SK-N-SH (cell line): ENCODE measurements around the gene LRMDA. TPM values are rescaled to one million over a fixed set of nuclear protein-coding genes. Genes with fewer than 3 reads are reported as not detected.

Experiments used
- CTCF ChIA-PET: fragments of 300-600, 350-600 bp; formaldehyde crosslinking; extraction: SDS; loops from one replicate; lab custom pipeline; 2021; lab: Yijun Ruan, JAX
- POLR2A ChIA-PET: fragments of 350-600 bp; sonication (Branson Sonifier 250); formaldehyde crosslinking; extraction: SDS; loops from one replicate; lab custom pipeline; 2020; ENCODE audit warnings: antibody characterized with exemption, inconsistent platforms; lab: Yijun Ruan, JAX
- DNase-seq: peaks from one replicate; pipeline ENCODE4 v3.0.0; 2012
- H2AFZ ChIP-seq: fragments of 200-600 bp; sonication (generic); 2 replicates; pipeline ENCODE4 v1.8.1; 2016; ENCODE audit warnings: antibody characterized with exemption, mild to moderate bottlenecking, low read depth
- H3F3A ChIP-seq: fragments of 200-600 bp; sonication (generic); replicated peaks from 2 replicates; pipeline ENCODE3; 2016; ENCODE audit warnings: antibody characterized with exemption, mild to moderate bottlenecking; ENCODE audit not compliant: insufficient read depth
- H3K27ac ChIP-seq, 2 experiments: fragments of 200-500 bp in 1 of 2; fragments of 200-600 bp in 1 of 2; sonication (Bioruptor generic) in 1 of 2; sonication (generic), shearing (Covaris generic) in 1 of 2; 2 replicates each; pipeline versions ENCODE4 v1.5.1 to v1.6.1; 2014 to 2016; ENCODE audit warnings: low read depth in 2 of 2, inconsistent platforms in 1 of 2, low read length in 1 of 2, mild to moderate bottlenecking in 1 of 2, mixed read lengths in 1 of 2
- H3K27me3 ChIP-seq: fragments of 200-600 bp; sonication (generic), shearing (Covaris generic); 2 replicates; pipeline ENCODE4 v1.6.1; 2016; ENCODE audit warnings: mixed run types; ENCODE audit not compliant: insufficient read depth
- H3K36me3 ChIP-seq, 2 experiments: fragments of 200-500 bp in 1 of 2; fragments of 200-600 bp in 1 of 2; sonication (Bioruptor generic) in 1 of 2; sonication (generic) in 1 of 2; replicated peaks in 1 of 2; 2 replicates each; pipeline versions ENCODE3 to v1.5.1; 2014 to 2016; ENCODE audit warnings: low read length in 1 of 2, mild to moderate bottlenecking in 1 of 2; ENCODE audit not compliant: insufficient read depth in 2 of 2, control insufficient read depth in 1 of 2
- H3K4me1 ChIP-seq, 2 experiments: fragments of 200-500 bp in 1 of 2; fragments of 200-600 bp in 1 of 2; sonication (Bioruptor generic) in 1 of 2; sonication (generic), shearing (Covaris generic) in 1 of 2; 2 replicates each; pipeline versions ENCODE4 v1.5.1 to v1.6.1; 2014 to 2016; ENCODE audit warnings: low read depth in 1 of 2, low read length in 1 of 2, mixed run types in 1 of 2; ENCODE audit not compliant: insufficient read depth in 2 of 2, control insufficient read depth in 1 of 2
- H3K4me2 ChIP-seq: fragments of 200-600 bp; sonication (generic), shearing (Covaris generic); 2 replicates; pipeline ENCODE4 v1.6.1; 2017; ENCODE audit warnings: mixed run types
- H3K4me3 ChIP-seq, 2 experiments: fragments of 200-500 bp in 1 of 2; fragments of 200-600 bp in 1 of 2; sonication (Bioruptor generic) in 1 of 2; sonication (generic), shearing (Covaris generic) in 1 of 2; 2 replicates each; pipeline versions ENCODE4 v1.5.1 to v1.8.1; 2014 to 2016; ENCODE audit warnings: low read depth in 2 of 2, inconsistent platforms in 1 of 2, low read length in 1 of 2, mild to moderate bottlenecking in 1 of 2, mixed read lengths in 1 of 2, moderate library complexity in 1 of 2
- H3K79me2 ChIP-seq: fragments of 200-600 bp; sonication (generic); 2 replicates; pipeline ENCODE4 v1.8.1; 2017; ENCODE audit warnings: mild to moderate bottlenecking; ENCODE audit not compliant: insufficient read depth
- H3K9ac ChIP-seq: fragments of 200-600 bp; sonication (generic); 2 replicates; pipeline ENCODE4 v1.6.1; 2017; ENCODE audit warnings: mixed run types
- H3K9me2 ChIP-seq: fragments of 200-600 bp; sonication (generic); 2 replicates; pipeline ENCODE4 v1.6.1; 2017; ENCODE audit warnings: mixed run types
- H3K9me3 ChIP-seq: fragments of 200-600 bp; sonication (generic); 2 replicates; pipeline ENCODE4 v1.6.1; 2017; ENCODE audit warnings: mixed run types, mild to moderate bottlenecking, moderate library complexity
- H4K20me1 ChIP-seq: fragments of 200-600 bp; sonication (generic); 2 replicates; pipeline ENCODE4 v1.6.1; 2017; ENCODE audit warnings: mild to moderate bottlenecking, mixed run types; ENCODE audit not compliant: insufficient read depth
- CHD2 ChIP-seq: fragments of 150-350 bp; IDR thresholded peaks from 2 replicates; pipeline ENCODE4 v1.6.1; 2018; ENCODE audit warnings: low read length; ENCODE audit not compliant: partially characterized antibody
- ELF1 ChIP-seq: IDR thresholded peaks from 2 replicates; pipeline ENCODE4 v1.4.0; 2012
- EP300 ChIP-seq, 2 experiments: IDR thresholded peaks; 2 replicates each; pipeline versions ENCODE4 v1.4.0 to v1.6.1; 2012; ENCODE audit warnings: borderline replicate concordance in 1 of 2, low read depth in 1 of 2, low read length in 1 of 2
- FOSL2 ChIP-seq: IDR thresholded peaks from 2 replicates; pipeline ENCODE4 v1.4.0; 2012; ENCODE audit warnings: low read depth, mild to moderate bottlenecking, moderate library complexity, borderline replicate concordance
- FOXM1 ChIP-seq: IDR thresholded peaks from 2 replicates; pipeline ENCODE4 v1.4.0; 2012; ENCODE audit warnings: low read depth, mild to moderate bottlenecking
- GABPA ChIP-seq: IDR thresholded peaks from 2 replicates; pipeline ENCODE4 v1.4.0; 2012; ENCODE audit warnings: low read depth, mild to moderate bottlenecking
- JUND ChIP-seq: IDR thresholded peaks from 2 replicates; pipeline ENCODE4 v1.4.0; 2012
- MAX ChIP-seq: IDR thresholded peaks from 2 replicates; pipeline ENCODE4 v1.4.0; 2012; ENCODE audit warnings: low read depth
- MXI1 ChIP-seq: IDR thresholded peaks from 2 replicates; pipeline ENCODE4 v1.6.1; 2012; ENCODE audit warnings: mild to moderate bottlenecking, low read depth, low read length, improper control_type of control experiment
- NFIC ChIP-seq: IDR thresholded peaks from 2 replicates; pipeline ENCODE4 v1.4.0; 2012; ENCODE audit warnings: borderline replicate concordance
- RAD21 ChIP-seq: IDR thresholded peaks from 2 replicates; pipeline ENCODE4 v1.6.1; 2012; ENCODE audit warnings: mild to moderate bottlenecking, low read length
- RCOR1 ChIP-seq: fragments of 150-350 bp; IDR thresholded peaks from 2 replicates; pipeline ENCODE4 v1.6.1; 2017; ENCODE audit warnings: antibody characterized with exemption, low read length
- RFX5 ChIP-seq: IDR thresholded peaks from 2 replicates; pipeline ENCODE4 v1.6.1; 2012; ENCODE audit warnings: mild to moderate bottlenecking, improper control_type of control experiment, low read length
- SIN3A ChIP-seq: IDR thresholded peaks from 2 replicates; pipeline ENCODE4 v1.6.1; 2012; ENCODE audit warnings: low read depth, mild to moderate bottlenecking, low read length, moderate library complexity, borderline replicate concordance
- TAF1 ChIP-seq: IDR thresholded peaks from 2 replicates; pipeline ENCODE4 v1.6.1; 2012; ENCODE audit warnings: low read depth, mild to moderate bottlenecking, low read length, moderate library complexity, borderline replicate concordance
- TCF12 ChIP-seq: IDR thresholded peaks from 2 replicates; pipeline ENCODE4 v1.4.0; 2012
- TEAD4 ChIP-seq: IDR thresholded peaks from 2 replicates; pipeline ENCODE4 v1.4.0; 2012; ENCODE audit warnings: mild to moderate bottlenecking, borderline replicate concordance; ENCODE audit not compliant: insufficient read depth
- WGBS: methylation state at CpG from one replicate; pipeline ENCODE4 v1.1.6; 2017; ENCODE audit warnings: low lambda C conversion rate; 5-methylcytosine and 5-hydroxymethylcytosine counted together
- polyA plus RNA-seq, 3 experiments: library from polyadenylated mRNA; depleted of rRNA; stranded (reverse); fragments of >200 nt; gene quantifications; 2 replicates each; pipeline ENCODE4 v1.2.3, GENCODE V29; 2012
- TF ChIP-seq, protein P1 (sequence below): IDR thresholded peaks from 2 replicates; pipeline ENCODE4; 2012

The LRMDA gene
- polyA plus RNA-seq, 1 of the 3 experiments (the other 2 are of a cell fraction): 0.95 TPM

DNA sequence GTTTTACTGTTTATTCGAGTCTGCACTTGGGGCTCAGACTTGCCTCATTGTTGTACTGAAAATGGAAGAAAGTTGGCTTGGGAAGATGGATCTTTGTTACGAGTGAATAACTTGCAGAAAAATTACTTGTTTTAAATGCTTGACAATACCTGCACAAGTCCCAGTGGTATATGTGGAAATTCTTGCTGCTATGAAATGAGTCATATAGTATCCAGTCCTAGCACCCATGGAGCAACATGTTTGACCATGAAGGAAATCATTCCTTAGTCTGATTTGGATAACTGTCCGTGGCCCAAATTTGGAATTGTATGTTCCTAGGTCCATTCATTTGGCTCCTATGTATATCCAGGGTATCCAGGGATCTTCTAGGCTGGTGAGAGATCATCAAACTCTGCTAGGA, 1109.4 kb downstream of the LRMDA start:
- Histone ChIP-seq H3F3A (no peaks in the 10 kb centered on the region), H3K4me2 (no peak overlapping the region), H3K9me2 (no peaks in the 10 kb centered on the region), H3K4me1 (peaks cover 10 to 16% of the 10 kb centered on the region in 2 experiments; a peak in 3 of 4 replicates), H3K36me3 (no peaks in the 10 kb centered on the region), H3K9ac (no peak overlapping the region), H3K4me3 (no peak overlapping the region), H3K27me3 (no peaks in the 10 kb centered on the region), H3K9me3 (no peaks in the 10 kb centered on the region), H4K20me1 (no peaks in the 10 kb centered on the region), H3K27ac (no peak overlapping the region), H2AFZ (no peak overlapping the region), H3K79me2 (no peaks in the 10 kb centered on the region)
- TF ChIP-seq SIN3A (no peak), CHD2 (no peak), NFIC (no peak), ELF1 (no peak)
- CTCF ChIA-PET: no interaction called here
- WGBS: 82% methylated on average over 3 of the region's 3 CpGs
- POLR2A ChIA-PET: no interaction called here
- no peak for DNase-seq

DNA sequence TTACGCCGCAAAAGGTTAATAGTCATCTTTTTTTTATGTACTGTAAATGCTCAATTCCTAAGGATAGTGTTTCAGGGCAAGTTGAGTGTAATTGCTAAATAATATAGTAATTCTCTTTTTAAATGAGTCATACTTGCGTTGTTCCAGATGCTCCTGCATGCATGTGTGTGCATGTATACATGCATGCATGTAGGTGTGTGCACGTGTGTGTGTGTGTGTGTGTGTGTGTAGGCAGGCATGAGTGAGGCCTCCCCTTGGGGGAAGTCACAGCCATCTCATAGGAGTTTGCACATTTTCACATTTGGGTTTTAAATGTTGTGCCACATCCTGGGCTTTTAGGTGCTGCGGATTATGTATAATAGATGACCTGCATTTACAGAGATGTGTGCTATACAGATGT, 1110.4 kb downstream of the LRMDA start:
- Histone ChIP-seq H3K27me3 (no peaks in the 10 kb centered on the region), H3K79me2 (no peaks in the 10 kb centered on the region), H4K20me1 (no peaks in the 10 kb centered on the region), H3K4me3 (no peak overlapping the region), H3F3A (no peaks in the 10 kb centered on the region), H3K27ac (no peak overlapping the region), H2AFZ (no peak overlapping the region), H3K9ac (no peak overlapping the region), H3K4me2 (no peak overlapping the region), H3K9me2 (no peaks in the 10 kb centered on the region), H3K9me3 (no peaks in the 10 kb centered on the region), H3K4me1 (peaks cover 10 to 16% of the 10 kb centered on the region in 2 experiments; a peak in 3 of 4 replicates), H3K36me3 (no peaks in the 10 kb centered on the region)
- TF ChIP-seq TEAD4: no peak
- TF ChIP-seq FOXM1: no peak
- no peak for TF ChIP-seq FOSL2
- no peak for TF ChIP-seq TCF12
- no peak for TF ChIP-seq TAF1
- TF ChIP-seq EP300 (IDR thresholded peaks at IDR 0.05; ENCODE audit: borderline replicate concordance in 1 of 2, low read depth in 1 of 2, low read length in 1 of 2): no peak
- TF ChIP-seq JUND: no peak
- TF ChIP-seq RAD21: no peak
- no peak for TF ChIP-seq RFX5
- TF ChIP-seq RCOR1: no peak
- TF ChIP-seq NFIC: no peak
- no peak for TF ChIP-seq MAX
- TF ChIP-seq, protein P1, sequence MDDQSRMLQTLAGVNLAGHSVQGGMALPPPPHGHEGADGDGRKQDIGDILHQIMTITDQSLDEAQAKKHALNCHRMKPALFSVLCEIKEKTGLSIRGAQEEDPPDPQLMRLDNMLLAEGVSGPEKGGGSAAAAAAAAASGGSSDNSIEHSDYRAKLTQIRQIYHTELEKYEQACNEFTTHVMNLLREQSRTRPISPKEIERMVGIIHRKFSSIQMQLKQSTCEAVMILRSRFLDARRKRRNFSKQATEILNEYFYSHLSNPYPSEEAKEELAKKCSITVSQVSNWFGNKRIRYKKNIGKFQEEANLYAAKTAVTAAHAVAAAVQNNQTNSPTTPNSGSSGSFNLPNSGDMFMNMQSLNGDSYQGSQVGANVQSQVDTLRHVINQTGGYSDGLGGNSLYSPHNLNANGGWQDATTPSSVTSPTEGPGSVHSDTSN: no peak
- no peak for TF ChIP-seq ELF1
- TF ChIP-seq MXI1: no peak
- TF ChIP-seq SIN3A: no peak
- TF ChIP-seq GABPA: no peak
- CTCF ChIA-PET: no interaction called here
- DNase-seq: no peak
- 76% methylated on average over 5 of the region's 5 CpGs for WGBS
- POLR2A ChIA-PET: no interaction called here
